ENCODE data around the gene CARD11. TPM values are rescaled to one million over a fixed set of nuclear protein-coding genes. Genes with fewer than 3 reads are reported as not detected.

CARD11 gene
- total and polyA plus RNA-seq, 11 donors = 0.15 to 3.2 (median 0.33) TPM; not detected in 2

DNA sequence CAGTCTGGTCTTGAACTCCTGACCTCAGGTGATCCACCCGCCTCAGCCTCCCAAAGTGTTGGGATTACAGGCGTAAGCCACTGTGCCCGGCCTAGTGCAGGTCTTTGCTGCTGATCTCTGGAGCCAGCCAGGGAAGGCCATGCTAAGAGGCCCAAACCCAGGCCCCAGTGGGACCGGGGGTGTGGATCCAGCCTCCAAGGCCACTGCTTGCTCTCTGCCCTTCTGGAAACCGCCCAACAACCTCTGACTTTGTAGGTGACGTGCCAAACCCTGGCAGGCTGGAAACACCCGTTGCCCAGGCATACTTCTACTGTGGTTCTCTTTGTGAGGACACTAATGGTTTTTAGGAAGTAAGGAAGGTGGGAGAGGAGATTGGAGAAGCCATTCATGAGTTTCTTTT, 116.1 kb downstream of the CARD11 start:
- intact Hi-C loops (cut with DNase I) = no loop called here
- peaks cover 0 to under 1% (median 0%) of the 10 kb centered on the region in 9 donors for H3K36me3 ChIP-seq
- DNase-seq (peak in 1 of 5 donors; percentile 3), ATAC-seq (no peak)
- TF ChIP-seq POLR2A (IDR thresholded peaks at IDR 0.05) = no peak
- TF ChIP-seq, protein P1, sequence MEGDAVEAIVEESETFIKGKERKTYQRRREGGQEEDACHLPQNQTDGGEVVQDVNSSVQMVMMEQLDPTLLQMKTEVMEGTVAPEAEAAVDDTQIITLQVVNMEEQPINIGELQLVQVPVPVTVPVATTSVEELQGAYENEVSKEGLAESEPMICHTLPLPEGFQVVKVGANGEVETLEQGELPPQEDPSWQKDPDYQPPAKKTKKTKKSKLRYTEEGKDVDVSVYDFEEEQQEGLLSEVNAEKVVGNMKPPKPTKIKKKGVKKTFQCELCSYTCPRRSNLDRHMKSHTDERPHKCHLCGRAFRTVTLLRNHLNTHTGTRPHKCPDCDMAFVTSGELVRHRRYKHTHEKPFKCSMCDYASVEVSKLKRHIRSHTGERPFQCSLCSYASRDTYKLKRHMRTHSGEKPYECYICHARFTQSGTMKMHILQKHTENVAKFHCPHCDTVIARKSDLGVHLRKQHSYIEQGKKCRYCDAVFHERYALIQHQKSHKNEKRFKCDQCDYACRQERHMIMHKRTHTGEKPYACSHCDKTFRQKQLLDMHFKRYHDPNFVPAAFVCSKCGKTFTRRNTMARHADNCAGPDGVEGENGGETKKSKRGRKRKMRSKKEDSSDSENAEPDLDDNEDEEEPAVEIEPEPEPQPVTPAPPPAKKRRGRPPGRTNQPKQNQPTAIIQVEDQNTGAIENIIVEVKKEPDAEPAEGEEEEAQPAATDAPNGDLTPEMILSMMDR (IDR thresholded peaks at IDR 0.05) = no peak
- 69 to 82% (median 79%) methylated on average over 7 of the region's 7 CpGs for WGBS, 4 donors
- H3K27me3 ChIP-seq = peaks cover 0 to 52% (median 3%) of the 10 kb centered on the region in 9 donors
- peaks cover 0 to 8% (median 0%) of the 10 kb centered on the region in 12 donors for H3K4me1 ChIP-seq
- no peak overlapping the region for H3K4me3 ChIP-seq
- no peaks in the 10 kb centered on the region for H3K9me3 ChIP-seq
- no peak overlapping the region for H3K27ac ChIP-seq

DNA sequence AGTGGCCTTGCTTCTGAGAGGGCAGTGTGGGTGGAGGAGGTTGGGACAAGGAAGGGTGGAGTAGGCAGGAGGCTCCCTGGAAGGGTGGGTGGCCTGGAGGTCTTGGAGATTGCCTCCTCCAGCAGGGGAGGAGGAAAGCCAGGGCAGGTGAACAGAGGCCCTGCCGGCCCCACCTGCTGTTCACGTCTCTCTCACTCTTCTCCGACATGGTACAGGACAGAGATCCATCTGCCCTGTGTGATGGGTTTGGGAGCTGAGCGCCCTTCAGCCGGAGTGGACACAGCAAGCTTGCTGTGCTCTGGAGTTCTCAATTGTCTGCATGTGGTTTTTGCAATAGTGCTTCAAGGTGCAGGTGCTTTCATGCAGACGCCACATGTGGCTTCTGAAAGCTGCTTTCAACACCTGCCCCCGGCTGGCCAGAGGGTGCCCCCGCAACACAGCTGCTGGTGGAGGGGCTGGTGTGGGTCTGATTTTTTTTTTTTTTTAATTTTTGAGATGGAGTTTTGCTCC, 116.7 kb downstream of the CARD11 start:
- Histone ChIP-seq H3K9me3 (no peaks in the 10 kb centered on the region), H3K27ac (no peak overlapping the region), H3K4me3 (no peak overlapping the region), H3K4me1 (peaks cover 0 to 8% (median 0%) of the 10 kb centered on the region in 12 donors), H3K36me3 (peaks cover 0 to 5% (median 0%) of the 10 kb centered on the region in 9 donors), H3K27me3 (peaks cover 0 to 58% (median 3%) of the 10 kb centered on the region in 9 donors)
- 80 to 88% (median 81%) methylated on average over 7 to 8 of the region's 8 CpGs for WGBS, 4 donors
- peak in 1 of 5 donors; percentile 30 for DNase-seq
- no peak for TF ChIP-seq POLR2A (IDR thresholded peaks at IDR 0.05)
- TF ChIP-seq, protein P1 (IDR thresholded peaks at IDR 0.05) = no peak
- intact Hi-C loops (cut with DNase I) = no loop called here
- no peak for ATAC-seq

DNA sequence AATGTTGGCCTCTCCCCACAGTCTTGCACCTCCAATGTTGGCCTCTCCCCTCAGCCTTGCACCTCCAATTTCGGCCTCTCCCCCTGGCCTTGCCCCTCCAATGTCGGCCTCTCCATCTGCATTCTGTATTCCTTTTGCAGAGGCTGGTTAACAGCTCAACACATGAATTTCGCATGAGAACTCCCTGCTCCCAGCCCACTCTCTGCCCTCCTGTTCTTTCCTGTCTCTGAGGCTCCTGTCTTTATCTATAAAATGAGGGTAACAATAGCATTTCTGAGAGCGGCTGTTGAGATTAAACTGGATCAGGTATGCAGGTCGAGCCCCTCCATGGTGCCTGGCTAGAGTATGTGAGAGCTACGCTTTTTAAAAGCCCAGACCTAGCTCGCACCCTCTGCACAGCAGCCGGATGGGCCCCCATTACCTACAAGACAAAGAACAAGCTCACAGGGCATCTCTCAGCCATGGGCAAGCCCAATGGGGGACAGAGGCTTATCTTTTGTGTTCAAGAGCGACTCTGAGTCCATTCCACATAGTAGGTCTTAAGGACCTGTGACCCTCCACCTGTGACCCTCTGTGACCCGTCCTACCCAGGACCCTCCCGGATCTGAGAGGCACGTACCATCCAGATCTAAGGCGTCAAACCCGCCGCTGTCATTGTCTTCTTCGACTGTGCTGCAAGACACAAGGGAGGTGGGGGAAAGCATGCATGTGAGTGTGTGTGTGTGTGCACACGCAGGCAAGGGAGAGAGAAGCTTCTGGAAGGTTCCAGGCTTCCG, 117.4 kb downstream of the CARD11 start:
- WGBS, 4 donors = 83 to 90% (median 86%) methylated on average over 18 of the region's 18 CpGs
- DNase-seq = peak in 1 of 5 donors; percentile 16

More for the DNA sequence above, 117.4 kb downstream of the CARD11 start:
- H3K27me3 ChIP-seq = peaks cover 0 to 59% (median 3%) of the 10 kb centered on the region in 9 donors
- H3K9me3 ChIP-seq = no peaks in the 10 kb centered on the region
- TF ChIP-seq POLR2A (IDR thresholded peaks at IDR 0.05) = no peak
- TF ChIP-seq, protein P1 (IDR thresholded peaks at IDR 0.05) = no peak
- peaks cover 0 to 11% (median 0%) of the 10 kb centered on the region in 12 donors for H3K4me1 ChIP-seq
- no peak overlapping the region for H3K4me3 ChIP-seq
- no peak for ATAC-seq
- no peak overlapping the region for H3K27ac ChIP-seq
- H3K36me3 ChIP-seq = peaks cover 0 to 5% (median 0%) of the 10 kb centered on the region in 9 donors
- intact Hi-C loops (cut with DNase I) = no loop called here

Data from heart left ventricle (tissue), 16 donors.